Measurements from ENCODE around the gene ZXDC. TPM values are rescaled to one million over a fixed set of nuclear protein-coding genes. Genes with fewer than 3 reads are reported as not detected.

ZXDC gene
- total and polyA plus RNA-seq, 7 experiments from 2014 or later: 10.3 to 71.9 (median 61.0) TPM

- no peak overlapping the region for H3K4me3 ChIP-seq (ENCODE audit: low read length)
- H3K4me3 Mint-ChIP-seq: no peak overlapping the region
- no peaks in the 10 kb centered on the region for H3K36me3 Mint-ChIP-seq
- ChIA-PET POLR2A (no interaction called here), CTCF (no interaction called here)
- H3K36me3 ChIP-seq (ENCODE audit: control insufficient read depth in 2 of 3, insufficient read depth in 3 of 3, low read length in 3 of 3): no peaks in the 10 kb centered on the region
- ATAC-seq (no peak), DNase-seq (no peak)
- no peaks in the 10 kb centered on the region for H3K27me3 ChIP-seq (ENCODE audit: control insufficient read depth in 2 of 2, insufficient read depth in 2 of 2, low read length in 2 of 2)
- H3K9me3 ChIP-seq (ENCODE audit: control insufficient read depth in 2 of 3, low read length in 3 of 3): no peaks in the 10 kb centered on the region
- H3K4me1 ChIP-seq (ENCODE audit: control insufficient read depth in 2 of 2, insufficient read depth in 2 of 2, low read length in 2 of 2): no peaks in the 10 kb centered on the region
- H3K9me3 Mint-ChIP-seq: peaks cover 0 to 17% (median 0%) of the 10 kb centered on the region in 11 donors
- H3K4me1 Mint-ChIP-seq: no peaks in the 10 kb centered on the region
- peaks cover 12 to 69% (median 45%) of the 10 kb centered on the region in 5 donors for H3K27me3 Mint-ChIP-seq
- no peak overlapping the region for H3K27ac Mint-ChIP-seq
- intact Hi-C loops (cut with micrococcal nuclease): no loop called here
- no peak overlapping the region for H3K27ac ChIP-seq (ENCODE audit: low read depth, low read length)
Measured at GRCh38 chr3:126414406-126414805, 61.3 kb downstream of the ZXDC start.

- no peak overlapping the region for H3K27ac ChIP-seq (ENCODE audit: low read depth, low read length)
- no peaks in the 10 kb centered on the region for H3K27me3 ChIP-seq (ENCODE audit: control insufficient read depth in 2 of 2, insufficient read depth in 2 of 2, low read length in 2 of 2)
- CTCF ChIA-PET: no interaction called here
- Mint-ChIP-seq H3K36me3 (no peaks in the 10 kb centered on the region), H3K9me3 (peaks cover 0 to 21% (median 1%) of the 10 kb centered on the region in 11 donors), H3K4me1 (no peaks in the 10 kb centered on the region), H3K27ac (no peak overlapping the region), H3K4me3 (no peak overlapping the region), H3K27me3 (peaks cover 12 to 75% (median 50%) of the 10 kb centered on the region in 5 donors)
- DNase-seq: no peak
- POLR2A ChIA-PET: no interaction called here
- intact Hi-C loops (cut with micrococcal nuclease): no loop called here
- no peak for ATAC-seq
- no peaks in the 10 kb centered on the region for H3K4me1 ChIP-seq (ENCODE audit: control insufficient read depth in 2 of 2, insufficient read depth in 2 of 2, low read length in 2 of 2)
- H3K4me3 ChIP-seq (ENCODE audit: low read length): no peak overlapping the region
- H3K36me3 ChIP-seq (ENCODE audit: control insufficient read depth in 2 of 3, insufficient read depth in 3 of 3, low read length in 3 of 3): no peaks in the 10 kb centered on the region
- H3K9me3 ChIP-seq (ENCODE audit: control insufficient read depth in 2 of 3, low read length in 3 of 3): no peaks in the 10 kb centered on the region
Measured at GRCh38 chr3:126413693-126414080, 62.0 kb downstream of the ZXDC start.

GRCh38 chr3:126412841-126413692, 62.6 kb downstream of the ZXDC start:
- no peaks in the 10 kb centered on the region for H3K4me1 Mint-ChIP-seq
- ATAC-seq: no peak
- Histone ChIP-seq H3K36me3 (ENCODE audit: control insufficient read depth in 2 of 3, insufficient read depth in 3 of 3, low read length in 3 of 3) (no peaks in the 10 kb centered on the region), H3K9me3 (ENCODE audit: control insufficient read depth in 2 of 3, low read length in 3 of 3) (no peaks in the 10 kb centered on the region), H3K27ac (ENCODE audit: low read depth, low read length) (no peak overlapping the region), H3K27me3 (ENCODE audit: control insufficient read depth in 2 of 2, insufficient read depth in 2 of 2, low read length in 2 of 2) (no peaks in the 10 kb centered on the region), H3K4me3 (ENCODE audit: low read length) (no peak overlapping the region), H3K4me1 (ENCODE audit: control insufficient read depth in 2 of 2, insufficient read depth in 2 of 2, low read length in 2 of 2) (no peaks in the 10 kb centered on the region)
- POLR2A ChIA-PET: no interaction called here
- H3K27ac Mint-ChIP-seq: no peak overlapping the region
- intact Hi-C loops (cut with micrococcal nuclease): no loop called here
- no peak overlapping the region for H3K4me3 Mint-ChIP-seq
- CTCF ChIA-PET: no interaction called here
- DNase-seq: no peak
- peaks cover 12 to 80% (median 54%) of the 10 kb centered on the region in 5 donors for H3K27me3 Mint-ChIP-seq
- no peaks in the 10 kb centered on the region for H3K36me3 Mint-ChIP-seq
- peaks cover 0 to 21% (median 3%) of the 10 kb centered on the region in 11 donors for H3K9me3 Mint-ChIP-seq

GRCh38 chr3:126408099-126408498, 67.6 kb downstream of the ZXDC start:
- Mint-ChIP-seq H3K9me3 (peaks cover 0 to 21% (median 2%) of the 10 kb centered on the region in 11 donors), H3K36me3 (no peaks in the 10 kb centered on the region), H3K4me3 (no peak overlapping the region), H3K27me3 (peaks cover 10 to 68% (median 57%) of the 10 kb centered on the region in 5 donors), H3K4me1 (no peaks in the 10 kb centered on the region), H3K27ac (no peak overlapping the region)
- no peaks in the 10 kb centered on the region for H3K27me3 ChIP-seq (ENCODE audit: control insufficient read depth in 2 of 2, insufficient read depth in 2 of 2, low read length in 2 of 2)
- intact Hi-C loops (cut with micrococcal nuclease): no loop called here
- DNase-seq (no peak), ATAC-seq (no peak)
- CTCF ChIA-PET: no interaction called here
- H3K4me3 ChIP-seq (ENCODE audit: low read length): no peak overlapping the region
- POLR2A ChIA-PET: no interaction called here
- no peaks in the 10 kb centered on the region for H3K36me3 ChIP-seq (ENCODE audit: control insufficient read depth in 2 of 3, insufficient read depth in 3 of 3, low read length in 3 of 3)
- no peak overlapping the region for H3K27ac ChIP-seq (ENCODE audit: low read depth, low read length)
- H3K4me1 ChIP-seq (ENCODE audit: control insufficient read depth in 2 of 2, insufficient read depth in 2 of 2, low read length in 2 of 2): no peaks in the 10 kb centered on the region
- H3K9me3 ChIP-seq (ENCODE audit: control insufficient read depth in 2 of 3, low read length in 3 of 3): no peaks in the 10 kb centered on the region

GRCh38 chr3:126407412-126408044, 68.2 kb downstream of the ZXDC start:
- CTCF ChIA-PET: no interaction called here
- no peak overlapping the region for H3K27ac Mint-ChIP-seq

GRCh38 chr3:126406389-126407296, 69.0 kb downstream of the ZXDC start:
- Mint-ChIP-seq H3K27me3 (peaks cover 6 to 68% (median 48%) of the 10 kb centered on the region in 5 donors), H3K36me3 (no peaks in the 10 kb centered on the region), H3K9me3 (peaks cover 0 to 16% (median 2%) of the 10 kb centered on the region in 11 donors), H3K4me1 (no peaks in the 10 kb centered on the region), H3K27ac (no peak overlapping the region), H3K4me3 (no peak overlapping the region)
- ATAC-seq (no peak), DNase-seq (no peak)
- Histone ChIP-seq H3K27ac (ENCODE audit: low read depth, low read length) (no peak overlapping the region), H3K36me3 (ENCODE audit: control insufficient read depth in 2 of 3, insufficient read depth in 3 of 3, low read length in 3 of 3) (no peaks in the 10 kb centered on the region), H3K4me3 (ENCODE audit: low read length) (no peak overlapping the region), H3K27me3 (ENCODE audit: control insufficient read depth in 2 of 2, insufficient read depth in 2 of 2, low read length in 2 of 2) (no peaks in the 10 kb centered on the region), H3K9me3 (ENCODE audit: control insufficient read depth in 2 of 3, low read length in 3 of 3) (no peaks in the 10 kb centered on the region), H3K4me1 (ENCODE audit: control insufficient read depth in 2 of 2, insufficient read depth in 2 of 2, low read length in 2 of 2) (no peaks in the 10 kb centered on the region)
- intact Hi-C loops (cut with micrococcal nuclease): no loop called here
- POLR2A ChIA-PET: no interaction called here
- CTCF ChIA-PET: no interaction called here

More at GRCh38 chr3:126407412-126408044, 68.2 kb downstream of the ZXDC start:
- H3K36me3 Mint-ChIP-seq: no peaks in the 10 kb centered on the region
- intact Hi-C loops (cut with micrococcal nuclease): no loop called here
- no peaks in the 10 kb centered on the region for H3K4me1 Mint-ChIP-seq
- Histone ChIP-seq H3K27ac (ENCODE audit: low read depth, low read length) (no peak overlapping the region), H3K36me3 (ENCODE audit: control insufficient read depth in 2 of 3, insufficient read depth in 3 of 3, low read length in 3 of 3) (no peaks in the 10 kb centered on the region), H3K9me3 (ENCODE audit: control insufficient read depth in 2 of 3, low read length in 3 of 3) (no peaks in the 10 kb centered on the region), H3K27me3 (ENCODE audit: control insufficient read depth in 2 of 2, insufficient read depth in 2 of 2, low read length in 2 of 2) (no peaks in the 10 kb centered on the region), H3K4me3 (ENCODE audit: low read length) (no peak overlapping the region), H3K4me1 (ENCODE audit: control insufficient read depth in 2 of 2, insufficient read depth in 2 of 2, low read length in 2 of 2) (no peaks in the 10 kb centered on the region)
- peaks cover 10 to 68% (median 52%) of the 10 kb centered on the region in 5 donors for H3K27me3 Mint-ChIP-seq
- no peak overlapping the region for H3K4me3 Mint-ChIP-seq
- POLR2A ChIA-PET: no interaction called here
- H3K9me3 Mint-ChIP-seq: peaks cover 0 to 21% (median 2%) of the 10 kb centered on the region in 11 donors
- ATAC-seq: no peak
- DNase-seq: no peak

All from naive thymus-derived CD4-positive, alpha-beta T cell (primary cell).